HCT116 (cell line): ENCODE measurements around the gene NLRP11. TPM values are rescaled to one million over a fixed set of nuclear protein-coding genes. Genes with fewer than 3 reads are reported as not detected.

Experiments
- ATAC-seq: fragments of 200-7000 bp; cut with Tn5 transposase; 2 replicates; pipeline ENCODE4 v1.9.1; 2020; ENCODE audit warnings: mild to moderate bottlenecking, moderate library complexity
- BruUV-seq: library from RNA; stranded (reverse); fragments of 400-500 nt; replicated peaks from 2 replicates; lab custom pipeline; 2021; lab: Mats Ljungman, UMichigan
- CTCF ChIA-PET: fragments of 300-600 bp; sonication (Branson Sonifier 250); formaldehyde crosslinking; loops from one replicate; lab custom pipeline; 2021; ENCODE audit warnings: antibody characterized with exemption; lab: Charles Lee
- POLR2A ChIA-PET: fragments of 300-600, 350-600 bp; sonication (Branson Sonifier 250); formaldehyde crosslinking; loops from one replicate; lab custom pipeline; 2021; ENCODE audit warnings: antibody characterized with exemption; lab: Charles Lee
- RAD21 ChIA-PET, 2 experiments: fragments of 300-600 bp; sonication (Branson Sonifier 250); formaldehyde crosslinking; loops; one replicate each; lab custom pipeline; 2023; ENCODE audit warnings: low total read pairs in 2 of 2; ENCODE audit not compliant: uncharacterized antibody in 2 of 2, unreplicated experiment in 2 of 2, low non-redundant PET in 1 of 2; lab: Charles Lee
- DNase-seq: peaks from one replicate; pipeline ENCODE4 v3.0.0-alpha.2; 2010; ENCODE audit warnings: low read depth, low spot score
- H2AFZ ChIP-seq: fragments of 200-600 bp; shearing (Covaris generic), sonication (generic); 2 replicates; pipeline ENCODE4 v1.6.1; 2017; ENCODE audit warnings: low read depth, mixed run types, mixed read lengths, antibody characterized with exemption, low read length; ENCODE audit not compliant: poor library complexity, severe bottlenecking
- H3K27ac ChIP-seq: 2 replicates; pipeline ENCODE4 v1.5.1; 2012; ENCODE audit warnings: low read depth, low read length
- H3K27me3 ChIP-seq: fragments of 200-600 bp; sonication (generic); 2 replicates; pipeline ENCODE4 v1.6.1; 2016; ENCODE audit warnings: mixed run types, low read length, mixed read lengths; ENCODE audit not compliant: insufficient read depth
- H3K36me3 ChIP-seq, 2 experiments: fragments of 200-500 bp in 1 of 2; fragments of 200-600 bp in 1 of 2; sonication (Bioruptor generic) in 1 of 2; sonication (generic) in 1 of 2; 2 replicates each; pipeline versions ENCODE4 v1.5.1 to v1.6.1; 2014 to 2016; ENCODE audit warnings: low read length in 2 of 2, inconsistent platforms in 1 of 2, mixed read lengths in 1 of 2, mixed run types in 1 of 2; ENCODE audit not compliant: insufficient read depth in 2 of 2, control insufficient read depth in 1 of 2
- H3K4me1 ChIP-seq, 2 experiments: fragments of 200-600 bp in 1 of 2; sonication (generic) in 1 of 2; 2 replicates each; pipeline versions ENCODE4 v1.5.1 to v1.6.1; 2012 to 2017; ENCODE audit warnings: low read length in 2 of 2, inconsistent platforms in 1 of 2, mild to moderate bottlenecking in 1 of 2, mixed read lengths in 1 of 2, mixed run types in 1 of 2, moderate library complexity in 1 of 2; ENCODE audit not compliant: insufficient read depth in 2 of 2, control insufficient read depth in 1 of 2
- H3K4me2 ChIP-seq: fragments of 200-600 bp; sonication (generic); 2 replicates; pipeline ENCODE4 v1.6.1; 2017; ENCODE audit warnings: mixed run types, low read length, mixed read lengths
- H3K4me3 ChIP-seq, 2 experiments: fragments of 200-600 bp in 1 of 2; sonication (generic) in 1 of 2; replicated peaks in 1 of 2; 2 replicates each; pipeline ENCODE4 v1.5.1; 2011 to 2016; ENCODE audit warnings: low read length in 2 of 2, control low read depth in 1 of 2, low read depth in 1 of 2, mild to moderate bottlenecking in 1 of 2, mixed read lengths in 1 of 2, mixed run types in 1 of 2
- H3K79me2 ChIP-seq: fragments of 200-600 bp; sonication (generic); 2 replicates; pipeline ENCODE4 v1.6.1; 2017; ENCODE audit warnings: mild to moderate bottlenecking, mixed run types, low read length, moderate library complexity, mixed read lengths; ENCODE audit not compliant: insufficient read depth
- H3K9ac ChIP-seq: fragments of 200-600 bp; sonication (generic); 2 replicates; pipeline ENCODE4 v1.6.1; 2016; ENCODE audit warnings: low read length, mixed read lengths
- H3K9me2 ChIP-seq: fragments of 200-600 bp; sonication (generic), shearing (Covaris generic); 2 replicates; pipeline ENCODE4 v1.6.1; 2017; ENCODE audit warnings: mixed run types, mild to moderate bottlenecking, moderate library complexity; ENCODE audit not compliant: insufficient read depth
- H3K9me3 ChIP-seq, 2 experiments: fragments of 200-500 bp in 1 of 2; fragments of 200-600 bp in 1 of 2; sonication (Bioruptor generic) in 1 of 2; sonication (generic) in 1 of 2; 2 replicates each; pipeline ENCODE4 v1.6.1; 2014 to 2017; ENCODE audit warnings: low read length in 2 of 2, mixed read lengths in 2 of 2, inconsistent platforms in 1 of 2, low read depth in 1 of 2, mild to moderate bottlenecking in 1 of 2, mixed run types in 1 of 2, moderate library complexity in 1 of 2; ENCODE audit not compliant: control insufficient read depth in 1 of 2, insufficient read depth in 1 of 2
- H4K20me1 ChIP-seq: fragments of 200-600 bp; sonication (generic), shearing (Covaris generic); 2 replicates; pipeline ENCODE4 v1.6.1; 2017; ENCODE audit warnings: mixed run types, mild to moderate bottlenecking, moderate library complexity; ENCODE audit not compliant: insufficient read depth
- CBX3 ChIP-seq: IDR thresholded peaks from 2 replicates; pipeline ENCODE4 v1.6.1; 2012; ENCODE audit warnings: low read depth
- CEBPB ChIP-seq: IDR thresholded peaks from 2 replicates; pipeline ENCODE4 v1.6.1; 2012; ENCODE audit warnings: low read depth
- EGR1 ChIP-seq: IDR thresholded peaks from 2 replicates; pipeline ENCODE4 v1.6.1; 2012; ENCODE audit warnings: low read depth
- JUND ChIP-seq: IDR thresholded peaks from 2 replicates; pipeline ENCODE4 v1.6.1; 2012
- POLR2A ChIP-seq: IDR thresholded peaks from 2 replicates; pipeline ENCODE4 v1.7.0; 2011; ENCODE audit warnings: borderline replicate concordance; ENCODE audit not compliant: insufficient read depth, insufficient read length; ENCODE audit errors: extremely low read depth
- POLR2AphosphoS5 ChIP-seq: IDR thresholded peaks from 2 replicates; pipeline ENCODE4 v1.6.1; 2011; ENCODE audit warnings: mild to moderate bottlenecking, low read depth, low read length, moderate library complexity
- SRF ChIP-seq: IDR thresholded peaks from 2 replicates; pipeline ENCODE4 v1.6.1; 2012; ENCODE audit warnings: low read depth
- ZFX ChIP-seq: fragments of 450-650 bp; IDR thresholded peaks from 2 replicates; pipeline ENCODE4 v1.6.1; 2017
- intact Hi-C: fragments of 100-400 bp; cut with micrococcal nuclease; formaldehyde crosslinking; loops from 2 replicates; pipeline ENCODE4 v1.10.0; 2022
- total RNA-seq: library from RNA; stranded (reverse); gene quantifications from one replicate; pipeline ENCODE4 v1.2.1, GENCODE V29; 2021; ENCODE audit not compliant: unreplicated experiment
- TF ChIP-seq, protein P1 (sequence below): IDR thresholded peaks from 2 replicates; pipeline ENCODE4 v1.6.1; 2011; ENCODE audit warnings: mild to moderate bottlenecking, low read length, moderate library complexity; ENCODE audit not compliant: insufficient replicate concordance; ENCODE audit errors: extremely low read depth
- TF ChIP-seq, protein P2 (sequence below), 3 experiments: fragments of 200-600 bp in 1 of 3; sonication (generic) in 1 of 3; IDR thresholded peaks in 2 of 3; conservative IDR thresholded peaks in 1 of 3; 2 replicates each; pipeline ENCODE4 v1.5.1; 2012 to 2017; ENCODE audit warnings: low read depth in 2 of 3, low read length in 2 of 3, antibody characterized with exemption in 1 of 3, borderline replicate concordance in 1 of 3, control low read depth in 1 of 3, mild to moderate bottlenecking in 1 of 3, mixed read lengths in 1 of 3, mixed run types in 1 of 3, moderate library complexity in 1 of 3; ENCODE audit not compliant: insufficient read depth in 1 of 3
- TF ChIP-seq, protein P3 (sequence below): IDR thresholded peaks from 2 replicates; pipeline ENCODE4 v1.6.1; 2012

Gene NLRP11
- total RNA-seq, 1 experiment from 2014 or later: 0.86 TPM

- Histone ChIP-seq H3K4me1 (no peaks in the 10 kb centered on the region), H3K9me3 (no peaks in the 10 kb centered on the region), H4K20me1 (no peaks in the 10 kb centered on the region), H3K9me2 (no peaks in the 10 kb centered on the region), H3K9ac (no peak overlapping the region), H3K4me3 (no peak overlapping the region), H3K36me3 (no peaks in the 10 kb centered on the region), H3K27ac (no peak overlapping the region), H3K27me3 (no peaks in the 10 kb centered on the region), H3K4me2 (no peak overlapping the region), H3K79me2 (no peaks in the 10 kb centered on the region), H2AFZ (no peak overlapping the region)
- TF ChIP-seq, protein P1, sequence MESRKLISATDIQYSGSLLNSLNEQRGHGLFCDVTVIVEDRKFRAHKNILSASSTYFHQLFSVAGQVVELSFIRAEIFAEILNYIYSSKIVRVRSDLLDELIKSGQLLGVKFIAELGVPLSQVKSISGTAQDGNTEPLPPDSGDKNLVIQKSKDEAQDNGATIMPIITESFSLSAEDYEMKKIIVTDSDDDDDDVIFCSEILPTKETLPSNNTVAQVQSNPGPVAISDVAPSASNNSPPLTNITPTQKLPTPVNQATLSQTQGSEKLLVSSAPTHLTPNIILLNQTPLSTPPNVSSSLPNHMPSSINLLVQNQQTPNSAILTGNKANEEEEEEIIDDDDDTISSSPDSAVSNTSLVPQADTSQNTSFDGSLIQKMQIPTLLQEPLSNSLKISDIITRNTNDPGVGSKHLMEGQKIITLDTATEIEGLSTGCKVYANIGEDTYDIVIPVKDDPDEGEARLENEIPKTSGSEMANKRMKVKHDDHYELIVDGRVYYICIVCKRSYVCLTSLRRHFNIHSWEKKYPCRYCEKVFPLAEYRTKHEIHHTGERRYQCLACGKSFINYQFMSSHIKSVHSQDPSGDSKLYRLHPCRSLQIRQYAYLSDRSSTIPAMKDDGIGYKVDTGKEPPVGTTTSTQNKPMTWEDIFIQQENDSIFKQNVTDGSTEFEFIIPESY: no peak
- TF ChIP-seq ZFX (no peak), POLR2A (no peak), POLR2AphosphoS5 (no peak), JUND (no peak), CEBPB (no peak), EGR1 (no peak), SRF (no peak), CBX3 (no peak)
- TF ChIP-seq, protein P2, sequence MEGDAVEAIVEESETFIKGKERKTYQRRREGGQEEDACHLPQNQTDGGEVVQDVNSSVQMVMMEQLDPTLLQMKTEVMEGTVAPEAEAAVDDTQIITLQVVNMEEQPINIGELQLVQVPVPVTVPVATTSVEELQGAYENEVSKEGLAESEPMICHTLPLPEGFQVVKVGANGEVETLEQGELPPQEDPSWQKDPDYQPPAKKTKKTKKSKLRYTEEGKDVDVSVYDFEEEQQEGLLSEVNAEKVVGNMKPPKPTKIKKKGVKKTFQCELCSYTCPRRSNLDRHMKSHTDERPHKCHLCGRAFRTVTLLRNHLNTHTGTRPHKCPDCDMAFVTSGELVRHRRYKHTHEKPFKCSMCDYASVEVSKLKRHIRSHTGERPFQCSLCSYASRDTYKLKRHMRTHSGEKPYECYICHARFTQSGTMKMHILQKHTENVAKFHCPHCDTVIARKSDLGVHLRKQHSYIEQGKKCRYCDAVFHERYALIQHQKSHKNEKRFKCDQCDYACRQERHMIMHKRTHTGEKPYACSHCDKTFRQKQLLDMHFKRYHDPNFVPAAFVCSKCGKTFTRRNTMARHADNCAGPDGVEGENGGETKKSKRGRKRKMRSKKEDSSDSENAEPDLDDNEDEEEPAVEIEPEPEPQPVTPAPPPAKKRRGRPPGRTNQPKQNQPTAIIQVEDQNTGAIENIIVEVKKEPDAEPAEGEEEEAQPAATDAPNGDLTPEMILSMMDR (IDR thresholded peaks at IDR 0.05 in 2 of 3, conservative IDR thresholded peaks at IDR 0.05 in 1 of 3; ENCODE audit: borderline replicate concordance in 1 of 3, insufficient read depth in 1 of 3, low read depth in 2 of 3, low read length in 2 of 3): no peak
- TF ChIP-seq, protein P3, sequence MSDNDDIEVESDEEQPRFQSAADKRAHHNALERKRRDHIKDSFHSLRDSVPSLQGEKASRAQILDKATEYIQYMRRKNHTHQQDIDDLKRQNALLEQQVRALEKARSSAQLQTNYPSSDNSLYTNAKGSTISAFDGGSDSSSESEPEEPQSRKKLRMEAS: no peak
- no peak for DNase-seq
- no TSS peak for BruUV-seq
- RAD21 ChIA-PET: no interaction called here
- intact Hi-C loops: no loop called here
- CTCF ChIA-PET: no interaction called here
- ATAC-seq: no peak
- POLR2A ChIA-PET: no interaction called here
Observed at GRCh38 chr19:55832676-55833075, 877 bp upstream of the NLRP11 start.
